Sigmoid colon (tissue), 7 donors: ENCODE measurements around the gene GPSM3. TPM values are rescaled to one million over a fixed set of nuclear protein-coding genes. Genes with fewer than 3 reads are reported as not detected.
A peak's percentile ranks its signal among the peaks of the same experiment; 100 is the strongest.

Source experiments
- DNase-seq: peaks from one replicate; pipeline ENCODE4 v3.0.0-alpha.2; 2019
- H3K27ac ChIP-seq, 4 donors: fragments of 200-600 bp; sonication (generic); one replicate each; pipeline ENCODE4 v1.5.1; 2016 to 2019; ENCODE audit warnings: mild to moderate bottlenecking in 1 of 4
- H3K27me3 ChIP-seq, 3 donors: fragments of 200-600 bp; sonication (generic); one replicate each; pipeline ENCODE4 v1.5.1; 2019; ENCODE audit warnings: mild to moderate bottlenecking in 1 of 3
- H3K36me3 ChIP-seq, 4 donors: fragments of 200-600 bp; sonication (generic); one replicate each; pipeline ENCODE4 v1.5.1; 2016 to 2019
- H3K4me1 ChIP-seq, 4 donors: fragments of 200-600 bp; sonication (generic); one replicate each; pipeline ENCODE4 v1.5.1; 2017 to 2019
- H3K4me3 ChIP-seq, 4 donors: fragments of 200-600 bp; sonication (generic); one replicate each; pipeline ENCODE4 v1.5.1; 2017 to 2019; ENCODE audit warnings: mild to moderate bottlenecking in 2 of 4, moderate library complexity in 1 of 4
- H3K9me3 ChIP-seq, 4 donors: fragments of 200-600 bp in 3 of 4; sonication (generic) in 3 of 4; one replicate each; pipeline versions ENCODE4 v1.5.1 to v1.6.1; 2013 to 2019
- CTCF ChIP-seq, 4 experiments: fragments of 450-650 bp in 3 of 4; fragments of 200-600 bp in 1 of 4; IDR thresholded peaks; one replicate each; pipeline ENCODE4 v1.5.1; 2016 to 2019; ENCODE audit warnings: antibody characterized with exemption in 4 of 4, mild to moderate bottlenecking in 3 of 4, moderate library complexity in 2 of 4
- EP300 ChIP-seq, 4 donors: sonication (generic); formaldehyde crosslinking; IDR thresholded peaks; one replicate each; pipeline ENCODE4 v1.6.1; 2017; ENCODE audit warnings: antibody characterized with exemption in 4 of 4
- POLR2A ChIP-seq, 2 donors: fragments of 450-650 bp; IDR thresholded peaks; one replicate each; pipeline ENCODE4 v1.6.1; 2016; ENCODE audit warnings: antibody characterized with exemption in 2 of 2, mild to moderate bottlenecking in 2 of 2, moderate library complexity in 2 of 2
- POLR2AphosphoS5 ChIP-seq, 4 donors: sonication (generic); formaldehyde crosslinking; IDR thresholded peaks; one replicate each; pipeline ENCODE4 v1.6.1; 2017; ENCODE audit warnings: antibody characterized with exemption in 4 of 4
- WGBS, 2 donors: extraction: QIAGEN DNeasy Blood & Tissue Kit; methylation state at CpG; one replicate each; pipeline ENCODE4 v1.1.7; 2013; 5-methylcytosine and 5-hydroxymethylcytosine counted together
- intact Hi-C: fragments of 100-400 bp; cut with DNase I; formaldehyde crosslinking; loops from one replicate; pipeline ENCODE4 v1.15.1; 2023
- polyA plus RNA-seq, 3 donors: library from polyadenylated mRNA; stranded (reverse); fragments of 200-250 nt; gene quantifications; one replicate each; pipeline ENCODE4 v1.2.3, GENCODE V29; 2013
- total RNA-seq, 4 donors: library from RNA; depleted of rRNA; stranded (reverse); fragments of >200 nt; gene quantifications; one replicate each; pipeline ENCODE4 v1.1.0, GENCODE V29; 2016
- donor health status: healthy with polysubstance abuse.
- donor health status: Bipolar disorder and iron deficiency.
- donor health status: healthy.

GPSM3 gene
- total and polyA plus RNA-seq, 7 donors: 5.0 to 56.2 (median 13.3) TPM

- TF ChIP-seq POLR2A (IDR thresholded peaks at IDR 0.05): no peak
- Histone ChIP-seq H3K27me3 (no peaks in the 10 kb centered on the region), H3K4me1 (peaks cover 0 to 62% (median 39%) of the 10 kb centered on the region in 4 donors), H3K9me3 (no peaks in the 10 kb centered on the region), H3K4me3 (no peak overlapping the region), H3K27ac (peak overlapping the region; percentile 19 to 99 (median 88)), H3K36me3 (peaks cover 13 to 55% (median 18%) of the 10 kb centered on the region in 4 donors)
- no peak for DNase-seq
- intact Hi-C loops: no loop called here
- 61 to 89% methylated on average over 10 of the region's 10 CpGs for WGBS, 2 donors
These were observed 10.4 kb downstream of the GPSM3 start for GRCh38 chr6:32181915-32182529.

GRCh38 chr6:32181148-32181702, 11.2 kb downstream of the GPSM3 start:
- Histone ChIP-seq H3K4me3 (no peak overlapping the region), H3K27ac (peak overlapping the region in 3 of 4 donors; percentile 2 to 99 (median 13)), H3K4me1 (peaks cover 0 to 62% (median 39%) of the 10 kb centered on the region in 4 donors), H3K9me3 (no peaks in the 10 kb centered on the region), H3K36me3 (peaks cover 8 to 47% (median 13%) of the 10 kb centered on the region in 4 donors), H3K27me3 (no peaks in the 10 kb centered on the region)
- intact Hi-C loops: no loop called here
- no peak for TF ChIP-seq CTCF (IDR thresholded peaks at IDR 0.05)
- no peak for TF ChIP-seq POLR2AphosphoS5 (IDR thresholded peaks at IDR 0.05)
- no peak for TF ChIP-seq EP300 (IDR thresholded peaks at IDR 0.05)
- no peak for TF ChIP-seq POLR2A (IDR thresholded peaks at IDR 0.05)
- DNase-seq: no peak
- 92 to 93% methylated on average over 15 of the region's 15 CpGs for WGBS, 2 donors

DNA sequence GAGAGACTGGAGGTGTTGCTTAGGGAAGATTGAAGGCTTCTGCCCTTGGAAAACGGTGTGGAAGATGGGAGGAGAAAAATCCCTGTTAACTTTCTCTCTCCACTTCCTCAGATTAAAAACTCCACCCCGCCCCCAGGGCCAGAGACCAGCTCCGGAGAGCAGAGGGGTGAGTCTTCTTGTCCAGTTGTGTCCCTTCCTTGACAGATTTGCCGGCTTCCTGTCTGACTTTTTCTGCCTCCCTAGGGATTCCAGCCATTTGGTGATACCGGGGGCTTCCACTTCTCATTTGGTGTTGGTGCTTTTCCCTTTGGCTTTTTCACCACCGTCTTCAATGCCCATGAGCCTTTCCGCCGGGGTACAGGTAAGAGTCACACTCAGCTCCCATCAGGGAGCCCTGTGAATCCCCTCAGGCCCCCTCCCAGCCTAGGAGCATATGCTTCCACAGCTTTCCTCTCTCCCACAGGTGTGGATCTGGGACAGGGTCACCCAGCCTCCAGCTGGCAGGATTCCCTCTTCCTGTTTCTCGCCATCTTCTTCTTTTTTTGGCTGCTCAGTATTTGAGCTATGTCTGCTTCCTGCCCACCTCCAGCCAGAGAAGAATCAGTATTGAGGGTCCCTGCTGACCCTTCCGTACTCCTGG, 12.6 kb downstream of the GPSM3 start:
- no peak for DNase-seq
- Histone ChIP-seq H3K4me1 (peaks cover 0 to 62% (median 42%) of the 10 kb centered on the region in 4 donors), H3K4me3 (no peak overlapping the region), H3K36me3 (peaks cover 8 to 43% (median 13%) of the 10 kb centered on the region in 4 donors), H3K27me3 (no peaks in the 10 kb centered on the region), H3K9me3 (no peaks in the 10 kb centered on the region), H3K27ac (peak overlapping the region; percentile 88 to 96 (median 94))
- TF ChIP-seq EP300 (IDR thresholded peaks at IDR 0.05): no peak
- no peak for TF ChIP-seq POLR2A (IDR thresholded peaks at IDR 0.05)
- TF ChIP-seq POLR2AphosphoS5 (IDR thresholded peaks at IDR 0.05): no peak
- TF ChIP-seq CTCF (IDR thresholded peaks at IDR 0.05): no peak
- WGBS, 2 donors: 82 to 84% methylated on average over 10 of the region's 10 CpGs
- intact Hi-C loops: loop anchor here (5.0 to 10.0 kb wide), 2 partner anchors 355 to 513 kb away; partner anchors contain the start of genes CSNK2B, HSPA1B and LY6G5B

GRCh38 chr6:32178547-32179440, 13.6 kb downstream of the GPSM3 start:
- H3K27ac ChIP-seq: peak overlapping the region; percentile 88 to 96 (median 94)
- peak overlapping the region; percentile 61 to 97 (median 90) for H3K4me3 ChIP-seq
- H3K27me3 ChIP-seq: no peaks in the 10 kb centered on the region
- no peak for TF ChIP-seq CTCF (IDR thresholded peaks at IDR 0.05)
- TF ChIP-seq POLR2AphosphoS5 (IDR thresholded peaks at IDR 0.05): no peak
- TF ChIP-seq POLR2A (IDR thresholded peaks at IDR 0.05): no peak
- no peak for TF ChIP-seq EP300 (IDR thresholded peaks at IDR 0.05)
- peaks cover 8 to 43% (median 13%) of the 10 kb centered on the region in 4 donors for H3K36me3 ChIP-seq
- DNase-seq: no peak
- no peaks in the 10 kb centered on the region for H3K9me3 ChIP-seq
- H3K4me1 ChIP-seq: peaks cover 0 to 64% (median 48%) of the 10 kb centered on the region in 4 donors
- 2% methylated on average over 24 of the region's 24 CpGs for WGBS, 2 donors
- intact Hi-C loops: loop anchor here (5.0 to 10.0 kb wide), 2 partner anchors 354 to 511 kb away; partner anchors contain the start of genes CSNK2B, HSPA1B and LY6G5B
